GM18517 (cell line): ENCODE results near the gene MEF2D.

ENCODE experiments used
- ATAC-seq: cut with Tn5 transposase; IDR thresholded peaks from one replicate; pipeline ENCODE4 v1.9.1; 2021; ENCODE audit warnings: mild to moderate bottlenecking, moderate library complexity; ENCODE audit not compliant: unreplicated experiment

The MEF2D gene

GRCh38 chr1:156448134-156448967 is 52.2 kb downstream of the MEF2D start:
- no peak for ATAC-seq

GRCh38 chr1:156445789-156446263 is 54.7 kb downstream of the MEF2D start:
- ATAC-seq = no peak

- no peak for ATAC-seq
Observed at GRCh38 chr1:156444407-156445001, 56.1 kb downstream of the MEF2D start.

GRCh38 chr1:156443286-156443685 is 57.3 kb downstream of the MEF2D start:
- ATAC-seq = no peak

GRCh38 chr1:156440654-156441437 is 59.7 kb downstream of the MEF2D start:
- ATAC-seq = no peak

GRCh38 chr1:156439777-156440183 is 60.8 kb downstream of the MEF2D start:
- no peak for ATAC-seq

- no peak for ATAC-seq
Observed at GRCh38 chr1:156439036-156439776, 61.4 kb downstream of the MEF2D start.

- no peak for ATAC-seq
Observed at GRCh38 chr1:156438278-156438987, 62.1 kb downstream of the MEF2D start.

- no peak for ATAC-seq
Observed at GRCh38 chr1:156437037-156437867, 63.3 kb downstream of the MEF2D start.

GRCh38 chr1:156436141-156437036 is 64.2 kb downstream of the MEF2D start:
- no peak for ATAC-seq

GRCh38 chr1:156435545-156436140 is 64.9 kb downstream of the MEF2D start:
- no peak for ATAC-seq

GRCh38 chr1:156434989-156435544 is 65.5 kb downstream of the MEF2D start:
- no peak for ATAC-seq

- ATAC-seq = no peak
Observed at GRCh38 chr1:156433602-156434001, 67.0 kb downstream of the MEF2D start.

- no peak for ATAC-seq
Observed at GRCh38 chr1:156433032-156433431, 67.5 kb downstream of the MEF2D start.

- no peak for ATAC-seq
Observed at GRCh38 chr1:156432669-156433018, 67.9 kb downstream of the MEF2D start.

GRCh38 chr1:156431769-156432668 is 68.6 kb downstream of the MEF2D start:
- ATAC-seq = no peak

GRCh38 chr1:156431366-156431765 is 69.2 kb downstream of the MEF2D start:
- no peak for ATAC-seq
